ENCODE measurements around the gene PHLDB2. TPM values are rescaled to one million over a fixed set of nuclear protein-coding genes. Genes with fewer than 3 reads are reported as not detected.

PHLDB2 gene
- polyA plus RNA-seq, 2 of the 4 experiments (the other 2 are of a cell fraction), result 39.5 to 50.6 TPM

- TF ChIP-seq REST (IDR thresholded peaks at IDR 0.05) (no peak), PBX3 (IDR thresholded peaks at IDR 0.05) (no peak), RCOR1 (IDR thresholded peaks at IDR 0.05; ENCODE audit: low read depth, low read length) (no peak), PHF8 (IDR thresholded peaks at IDR 0.05; ENCODE audit: borderline replicate concordance, low read depth) (no peak), MAFK (IDR thresholded peaks at IDR 0.05; ENCODE audit: partially characterized antibody) (no peak), KDM5A (IDR thresholded peaks at IDR 0.05) (no peak), SMC3 (IDR thresholded peaks at IDR 0.05) (no peak), HEYL (CRISPR knock-in tag; IDR thresholded peaks at IDR 0.05) (no peak), NR3C1 (IDR thresholded peaks at IDR 0.05) (no peak), ATOH8 (CRISPR knock-in tag; IDR thresholded peaks at IDR 0.05; ENCODE audit: low read depth) (no peak), POLR2A (IDR thresholded peaks at IDR 0.05; ENCODE audit: low read length) (no peak), RFX5 (IDR thresholded peaks at IDR 0.05) (no peak)
- WGBS (ENCODE audit: missing lambda C conversion rate), result 90% methylated on average over 3 of the region's 3 CpGs
These were observed 127.7 kb downstream of the PHLDB2 start for GRCh38 chr3:111986800-111987199.

GRCh38 chr3:111989061-111989678 lies 130.1 kb downstream of the PHLDB2 start:
- DNase-seq (ENCODE audit: low read depth in 1 of 2, low spot score in 1 of 2) (peak; percentile 49 to 71), FAIRE-seq (peak; percentile 93), ATAC-seq (peak; percentile 94 to 97)
- no peaks in the 10 kb centered on the region for H3K9me3 ChIP-seq
- H3K4me3 ChIP-seq, result no peak overlapping the region
- CTCF ChIA-PET, result interaction anchor here (0.5 to 11.4 kb wide), 27 partner anchors 8 to 523 kb away, joined by 3 to 189 read pairs (median 6); partner anchors contain the start of genes ABHD10 and TAGLN3
- WGBS (ENCODE audit: missing lambda C conversion rate), result 33% methylated on average over 3 of the region's 3 CpGs
- H3K4me2 ChIP-seq, result no peak overlapping the region
- POLR2A ChIA-PET, result interaction anchor here (0.7 to 1.3 kb wide), 2 partner anchors 10 to 14 kb away, joined by 3 to 18 read pairs; partner anchors contain the start of gene ABHD10
- peaks cover 2% of the 10 kb centered on the region; the same call in 1 of the 3 replicates for H3K4me1 ChIP-seq
- H3K27ac ChIP-seq, result no peak overlapping the region
- TF ChIP-seq CHD2 (IDR thresholded peaks at IDR 0.05; ENCODE audit: low read length, partially characterized antibody) (no peak), RNF2 (IDR thresholded peaks at IDR 0.05; ENCODE audit: borderline replicate concordance, low read depth) (no peak), HOXB5 (CRISPR knock-in tag; IDR thresholded peaks at IDR 0.05) (no peak), BCL3 (IDR thresholded peaks at IDR 0.05) (no peak), MYC (IDR thresholded peaks at IDR 0.05; ENCODE audit: borderline replicate concordance, low read length) (no peak), JUNB (IDR thresholded peaks at IDR 0.05) (no peak), EP300 (IDR thresholded peaks at IDR 0.05) (no peak), ZSCAN20 (CRISPR knock-in tag; IDR thresholded peaks at IDR 0.05) (no peak), ZFP36 (IDR thresholded peaks at IDR 0.05; ENCODE audit: borderline replicate concordance, partially characterized antibody) (no peak), CTCF (IDR thresholded peaks at IDR 0.05) (peak; percentile 81), ZC3H11A (IDR thresholded peaks at IDR 0.05) (no peak), BHLHE40 (IDR thresholded peaks at IDR 0.05; ENCODE audit: low read depth, low read length) (no peak), FOSL2 (IDR thresholded peaks at IDR 0.05) (no peak), FOSL2 (CRISPR knock-in tag; IDR thresholded peaks at IDR 0.05) (no peak), CHD4 (IDR thresholded peaks at IDR 0.05; ENCODE audit: borderline replicate concordance) (no peak), TP53 (CRISPR knock-in tag; IDR thresholded peaks at IDR 0.05) (no peak), SMC3 (IDR thresholded peaks at IDR 0.05) (peak; percentile 78), HOXA7 (CRISPR knock-in tag; IDR thresholded peaks at IDR 0.05) (no peak), FOXS1 (CRISPR knock-in tag; IDR thresholded peaks at IDR 0.05) (no peak), RCOR1 (IDR thresholded peaks at IDR 0.05; ENCODE audit: low read depth, low read length) (no peak)

More at GRCh38 chr3:111986800-111987199, 127.7 kb downstream of the PHLDB2 start:
- H3K4me2 ChIP-seq, result no peak overlapping the region
- CTCF ChIA-PET, result interaction anchor here (1.2 to 3.5 kb wide), 5 partner anchors 20 to 270 kb away, joined by 3 to 18 read pairs (median 6); no protein-coding TSS in a partner anchor
- H3K4me3 ChIP-seq, result no peak overlapping the region
- DNase-seq (ENCODE audit: low read depth in 1 of 2, low spot score in 1 of 2) (no peak), FAIRE-seq (no peak), ATAC-seq (no peak)
- POLR2A ChIA-PET, result no interaction called here
- no peak overlapping the region for H3K27ac ChIP-seq
- peaks cover 5% of the 10 kb centered on the region; the same call in 2 of the 3 replicates for H3K4me1 ChIP-seq
- no peaks in the 10 kb centered on the region for H3K9me3 ChIP-seq
